Measurements from ENCODE around the gene ZBTB17.

The ZBTB17 gene

GRCh38 chr1:15970911-15971310 is 5.0 kb downstream of the ZBTB17 start:
- TF ChIP-seq CTCF (IDR thresholded peaks at IDR 0.05; ENCODE audit: low read depth, low read length, poor library complexity, severe bottlenecking), result no peak
- Histone ChIP-seq H3K4me1 (ENCODE audit: control insufficient read depth, low read length) (peaks cover 35% of the 10 kb centered on the region), H3K9me3 (ENCODE audit: control insufficient read depth, insufficient read depth, low read length) (no peaks in the 10 kb centered on the region), H4K20me1 (ENCODE audit: control insufficient read depth, insufficient read depth, low read depth, low read length) (no peaks in the 10 kb centered on the region), H3K36me3 (ENCODE audit: control insufficient read depth, low read length) (peaks cover 45% of the 10 kb centered on the region), H3F3A (ENCODE audit: control insufficient read depth, insufficient read depth) (peaks cover 9% of the 10 kb centered on the region), H3K4me2 (ENCODE audit: low read length) (no peak overlapping the region), H3K9me2 (replicated peaks; ENCODE audit: control insufficient read depth, low read length) (no peaks in the 10 kb centered on the region), H3K27ac (ENCODE audit: low read depth, low read length) (no peak overlapping the region), H3K79me2 (ENCODE audit: control insufficient read depth, low read length) (peaks cover 69% of the 10 kb centered on the region), H3K27me3 (ENCODE audit: control insufficient read depth, low read length) (no peaks in the 10 kb centered on the region), H3K4me3 (ENCODE audit: low read length) (no peak overlapping the region)

GRCh38 chr1:15969321-15969880 is 6.5 kb downstream of the ZBTB17 start:
- no peaks in the 10 kb centered on the region for H4K20me1 ChIP-seq (ENCODE audit: control insufficient read depth, insufficient read depth, low read depth, low read length)
- peaks cover 49% of the 10 kb centered on the region for H3K36me3 ChIP-seq (ENCODE audit: control insufficient read depth, low read length)
- H3K4me2 ChIP-seq (ENCODE audit: low read length), result no peak overlapping the region

GRCh38 chr1:15968172-15968571 is 7.7 kb downstream of the ZBTB17 start:
- H3K4me1 ChIP-seq (ENCODE audit: control insufficient read depth, low read length), result peaks cover 41% of the 10 kb centered on the region
- no peaks in the 10 kb centered on the region for H3K9me2 ChIP-seq (replicated peaks; ENCODE audit: control insufficient read depth, low read length)
- no peaks in the 10 kb centered on the region for H4K20me1 ChIP-seq (ENCODE audit: control insufficient read depth, insufficient read depth, low read depth, low read length)
- H3K4me3 ChIP-seq (ENCODE audit: low read length), result no peak overlapping the region
- peaks cover 46% of the 10 kb centered on the region for H3K36me3 ChIP-seq (ENCODE audit: control insufficient read depth, low read length)
- H3K27me3 ChIP-seq (ENCODE audit: control insufficient read depth, low read length), result no peaks in the 10 kb centered on the region
- H3F3A ChIP-seq (ENCODE audit: control insufficient read depth, insufficient read depth), result no peaks in the 10 kb centered on the region
- TF ChIP-seq EZH2phosphoT487 (IDR thresholded peaks at IDR 0.05; ENCODE audit: borderline replicate concordance, low read length) (no peak), CTCF (IDR thresholded peaks at IDR 0.05; ENCODE audit: low read depth, low read length, poor library complexity, severe bottlenecking) (no peak)
- H3K4me2 ChIP-seq (ENCODE audit: low read length), result no peak overlapping the region
- no peak overlapping the region for H3K27ac ChIP-seq (ENCODE audit: low read depth, low read length)
- H3K79me2 ChIP-seq (ENCODE audit: control insufficient read depth, low read length), result peaks cover 67% of the 10 kb centered on the region
- no peaks in the 10 kb centered on the region for H3K9me3 ChIP-seq (ENCODE audit: control insufficient read depth, insufficient read depth, low read length)

More at GRCh38 chr1:15969321-15969880, 6.5 kb downstream of the ZBTB17 start:
- TF ChIP-seq CTCF (IDR thresholded peaks at IDR 0.05; ENCODE audit: low read depth, low read length, poor library complexity, severe bottlenecking) (no peak), EZH2phosphoT487 (IDR thresholded peaks at IDR 0.05; ENCODE audit: borderline replicate concordance, low read length) (no peak)
- H3K9me2 ChIP-seq (replicated peaks; ENCODE audit: control insufficient read depth, low read length), result no peaks in the 10 kb centered on the region
- H3F3A ChIP-seq (ENCODE audit: control insufficient read depth, insufficient read depth), result peaks cover 3% of the 10 kb centered on the region; the same call in 1 of the 2 replicates
- peaks cover 73% of the 10 kb centered on the region for H3K79me2 ChIP-seq (ENCODE audit: control insufficient read depth, low read length)
- H3K27ac ChIP-seq (ENCODE audit: low read depth, low read length), result no peak overlapping the region
- no peaks in the 10 kb centered on the region for H3K9me3 ChIP-seq (ENCODE audit: control insufficient read depth, insufficient read depth, low read length)
- H3K4me3 ChIP-seq (ENCODE audit: low read length), result no peak overlapping the region
- H3K27me3 ChIP-seq (ENCODE audit: control insufficient read depth, low read length), result no peaks in the 10 kb centered on the region
- H3K4me1 ChIP-seq (ENCODE audit: control insufficient read depth, low read length), result peaks cover 43% of the 10 kb centered on the region

Measured in DOHH2 (cell line).